Measurements from ENCODE around the gene PPARD.

The PPARD gene

DNA sequence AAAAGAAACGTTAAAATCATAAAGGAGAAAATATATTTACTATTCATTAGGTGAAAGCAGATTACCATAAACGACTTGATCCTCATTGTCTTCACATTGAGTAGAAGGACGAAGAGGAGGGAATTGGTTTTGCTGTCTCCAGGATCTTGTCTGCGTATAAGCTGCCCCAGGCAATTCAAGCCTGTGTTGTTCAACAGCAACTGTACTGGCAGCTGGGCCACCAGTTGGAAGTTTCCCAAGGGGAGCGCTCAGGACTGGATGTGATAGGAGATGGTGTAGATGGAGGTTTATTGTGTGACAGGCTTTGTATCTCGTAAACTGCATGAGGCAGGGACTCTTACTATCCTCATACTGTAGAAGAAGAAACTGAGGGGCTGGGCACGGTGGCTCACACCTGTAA, 105.8 kb downstream of the PPARD start:
- no peak for DNase-seq

DNA sequence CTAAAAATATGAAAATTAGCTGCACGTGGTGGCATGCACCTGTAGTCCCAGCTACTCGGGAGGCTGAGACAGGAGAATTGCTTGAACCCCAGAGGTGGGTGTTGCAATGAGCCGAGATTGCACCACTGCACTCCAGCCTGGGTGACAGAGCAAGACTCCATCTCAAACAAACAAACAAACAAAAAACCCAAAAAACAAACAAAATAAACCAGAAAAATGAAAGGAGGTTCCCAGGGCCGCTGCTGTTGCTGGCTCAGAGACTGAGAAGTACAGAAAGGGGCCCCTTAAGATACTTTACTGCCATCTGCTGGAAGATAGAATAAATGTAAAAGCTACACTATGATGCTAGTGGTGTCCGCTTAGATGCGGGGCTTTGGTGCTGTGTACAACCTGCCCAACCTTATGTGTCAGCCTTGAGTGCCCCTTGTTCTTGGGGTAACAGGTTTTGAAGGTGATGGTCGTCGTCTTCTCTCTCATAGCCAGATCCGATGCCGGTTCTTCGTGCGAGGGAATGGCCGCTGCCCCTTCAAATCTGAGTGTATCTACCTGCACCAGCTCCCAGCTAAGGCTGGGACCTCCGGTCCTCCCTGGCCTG, 107.0 kb downstream of the PPARD start:
- peak; percentile 69 for DNase-seq

DNA sequence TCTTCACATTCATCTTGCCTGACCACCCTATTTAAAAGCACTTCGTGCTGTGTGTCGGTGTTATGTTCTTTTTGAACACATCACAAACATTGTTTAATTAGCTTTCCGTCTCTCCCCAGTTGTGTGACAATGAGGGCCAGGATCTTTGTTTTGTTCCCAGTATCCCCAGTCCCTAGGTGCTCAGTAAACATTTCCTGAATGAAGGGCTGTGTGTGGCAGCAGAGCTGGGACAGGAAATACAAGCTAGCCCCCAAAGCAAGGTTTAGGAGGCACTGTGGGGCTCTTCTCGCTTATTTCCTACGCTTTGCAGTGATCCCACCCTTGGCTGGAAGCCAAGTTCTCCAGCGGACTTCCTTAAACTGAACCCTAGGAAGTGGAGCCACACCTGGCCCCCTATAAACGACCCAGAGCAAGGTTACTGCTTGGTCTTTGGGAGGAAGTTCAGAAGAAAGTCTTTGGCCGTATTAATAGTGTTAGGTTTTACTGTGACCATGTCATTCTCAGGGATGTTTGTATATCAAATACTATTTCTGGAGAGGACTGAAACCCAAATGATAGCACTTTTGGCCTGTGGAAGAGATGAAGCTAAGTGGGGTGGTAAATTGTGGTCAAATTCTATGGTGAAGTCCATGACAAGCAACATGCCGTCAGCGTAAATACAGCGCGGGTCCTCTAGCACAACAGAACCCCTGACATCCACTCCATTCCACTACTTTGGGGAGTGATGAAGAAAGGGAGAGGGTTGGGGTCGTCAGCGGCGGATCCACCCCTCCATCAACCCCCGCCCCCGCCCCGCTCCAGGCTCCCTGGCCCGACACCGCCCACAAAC, 109.2 kb downstream of the PPARD start:
- peak; percentile 32 for DNase-seq

DNA sequence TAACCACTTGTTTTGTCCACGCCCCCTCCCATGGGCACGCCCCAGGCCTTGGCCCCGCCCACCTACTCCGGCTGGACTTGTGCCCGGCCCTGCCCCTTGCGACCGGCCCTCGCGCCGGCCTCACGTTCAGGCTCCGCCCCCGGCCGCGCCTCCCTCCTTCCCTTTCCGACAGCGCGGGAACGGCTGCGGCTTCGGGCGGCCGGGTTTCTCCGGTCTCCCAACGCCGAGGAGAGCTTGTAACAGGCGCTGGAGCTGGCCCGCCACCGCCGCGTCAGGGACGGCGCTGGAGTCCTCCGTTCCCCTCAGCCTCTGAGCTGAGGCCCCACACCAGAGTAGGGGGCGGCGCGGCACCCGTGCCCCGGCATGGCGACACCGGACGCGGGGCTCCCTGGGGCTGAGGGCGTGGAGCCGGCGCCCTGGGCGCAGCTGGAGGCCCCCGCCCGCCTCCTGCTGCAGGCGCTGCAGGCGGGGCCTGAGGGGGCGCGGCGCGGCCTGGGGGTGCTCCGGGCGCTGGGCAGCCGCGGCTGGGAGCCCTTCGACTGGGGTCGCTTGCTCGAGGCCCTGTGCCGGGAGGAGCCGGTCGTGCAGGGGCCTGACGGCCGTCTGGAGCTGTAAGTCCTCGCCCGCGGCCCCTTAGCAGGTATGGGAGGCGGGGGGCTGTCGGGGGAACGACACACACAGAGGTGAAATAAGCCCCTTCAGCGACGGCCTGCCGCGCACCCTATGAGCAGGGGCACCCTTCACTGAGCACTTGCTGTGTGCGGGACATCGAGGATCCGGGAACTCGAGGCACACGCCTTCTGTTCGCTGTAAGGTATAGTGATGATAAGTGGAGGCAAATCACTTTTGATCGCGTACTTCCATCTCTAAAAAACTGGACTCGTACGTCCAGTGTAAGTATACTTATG, 110.1 kb downstream of the PPARD start, which contains the start of gene FANCE:
Gene FANCE, plus strand, starts transcription at position 156 of the 908 bp plus-strand sequence. Its CDS starts 208 bp downstream, at position 364.
- DNase-seq: peak; percentile 94

DNA sequence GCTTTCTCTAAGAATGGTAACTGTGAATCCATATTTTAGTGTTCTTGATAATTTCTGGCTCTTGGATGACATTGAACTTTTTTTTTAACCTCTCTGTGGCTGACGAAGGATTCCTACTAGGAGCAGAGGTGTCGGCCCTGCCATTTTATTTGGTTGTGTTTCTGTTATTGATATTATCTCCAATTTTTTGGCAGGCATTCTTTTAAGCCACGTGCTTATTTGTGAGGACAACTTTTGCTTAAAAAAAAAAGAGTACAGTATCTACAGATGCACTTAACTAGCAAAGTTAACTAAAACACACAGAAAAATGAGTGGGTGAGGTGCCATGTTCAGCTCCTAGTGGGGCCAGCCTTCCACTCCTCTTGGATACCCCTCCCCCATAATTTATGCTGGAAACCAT, 110.9 kb downstream of the PPARD start:
- DNase-seq: no peak

DNA sequence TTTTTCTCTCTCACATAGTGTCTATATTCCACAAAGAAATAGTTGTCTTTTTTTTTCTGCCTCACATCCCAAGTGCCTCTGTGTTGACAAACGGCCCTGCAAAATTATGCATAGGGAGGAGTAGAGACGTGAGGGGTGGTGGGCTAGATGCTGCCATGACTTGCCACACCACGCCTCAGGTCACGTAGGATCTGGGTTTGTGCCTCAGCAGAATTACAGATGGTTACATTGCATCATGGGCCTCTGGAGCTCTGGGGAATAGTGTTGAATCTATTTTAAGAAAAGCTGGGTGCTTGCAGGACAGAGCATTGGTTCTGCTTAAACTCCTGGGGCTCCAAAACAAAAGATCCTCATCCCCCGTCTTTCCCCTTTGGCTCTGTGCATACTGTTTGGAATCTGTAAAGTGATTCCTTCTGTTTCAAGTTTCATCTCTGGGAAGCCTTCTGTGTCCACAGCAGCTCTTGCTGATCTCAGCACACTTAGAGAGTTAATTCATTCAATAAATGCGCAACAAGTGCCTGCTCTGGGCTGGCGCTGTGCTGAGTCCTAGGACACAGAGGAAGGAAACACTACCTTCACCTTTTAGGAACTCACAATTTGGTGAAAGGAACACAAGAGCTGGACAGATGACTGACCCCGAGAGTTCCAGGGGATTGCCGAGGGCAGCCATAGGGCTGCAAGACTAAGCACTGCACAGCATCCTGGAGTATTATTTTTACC, 112.2 kb downstream of the PPARD start:
- no peak for DNase-seq

DNA sequence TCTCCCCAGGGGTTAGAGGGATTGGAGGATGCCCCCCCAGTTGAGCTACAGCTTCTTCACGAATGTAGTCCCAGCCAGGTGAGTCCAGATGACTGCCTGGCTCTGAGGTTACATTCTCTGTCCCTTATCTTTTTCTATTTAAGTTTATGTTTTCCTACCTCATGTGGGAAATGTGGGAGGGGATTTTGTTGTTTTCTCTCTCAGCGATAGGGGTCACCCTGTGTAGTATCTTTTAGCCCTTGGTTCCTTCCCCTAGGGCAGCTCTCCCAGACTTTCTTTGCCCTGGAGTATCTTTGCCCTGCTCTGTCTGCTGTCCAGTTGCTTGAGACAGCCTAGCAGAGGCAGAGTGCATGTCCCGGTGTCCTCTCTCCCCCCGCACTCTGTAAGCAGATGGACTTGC, 115.5 kb downstream of the PPARD start:
- DNase-seq: no peak

DNA sequence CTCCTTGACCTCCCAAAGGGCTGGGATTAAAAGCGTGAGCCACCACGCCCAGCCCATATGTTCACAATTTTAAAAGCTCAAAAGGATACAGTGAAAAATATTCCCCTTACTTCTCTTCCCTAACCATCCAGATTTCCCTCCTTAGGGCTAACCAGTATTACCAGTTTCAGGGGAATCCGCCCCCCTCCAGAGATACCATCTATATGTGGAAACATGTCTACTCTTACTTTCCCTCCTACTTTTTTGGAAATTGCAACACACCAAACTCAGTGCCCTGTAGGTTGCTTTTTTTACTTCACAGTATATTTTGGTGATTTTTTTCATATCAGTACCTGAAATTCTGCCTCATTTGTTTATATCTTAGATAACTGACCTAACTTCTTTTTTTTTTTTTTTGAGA, 118.9 kb downstream of the PPARD start:
- DNase-seq: no peak

DNA sequence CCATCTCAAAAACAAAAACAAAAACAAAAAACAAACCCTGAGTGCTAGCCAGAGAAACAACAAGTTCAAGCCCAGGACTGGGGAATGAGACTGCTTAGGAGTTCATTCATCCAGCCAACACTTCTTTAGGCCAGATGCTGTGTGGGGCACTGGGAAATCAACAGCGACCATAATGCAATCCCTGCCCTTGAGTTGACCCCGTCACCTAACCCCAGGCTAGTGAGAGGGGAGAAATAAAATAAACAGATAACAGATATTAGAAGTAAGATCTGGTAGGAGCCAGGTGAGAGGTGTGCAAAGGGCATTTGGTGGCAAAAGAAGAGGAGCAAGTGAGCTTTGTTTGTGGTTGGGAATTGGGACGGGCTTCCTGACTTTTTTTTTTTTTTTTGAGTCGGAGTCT, 120.9 kb downstream of the PPARD start:
- DNase-seq: no peak

DNA sequence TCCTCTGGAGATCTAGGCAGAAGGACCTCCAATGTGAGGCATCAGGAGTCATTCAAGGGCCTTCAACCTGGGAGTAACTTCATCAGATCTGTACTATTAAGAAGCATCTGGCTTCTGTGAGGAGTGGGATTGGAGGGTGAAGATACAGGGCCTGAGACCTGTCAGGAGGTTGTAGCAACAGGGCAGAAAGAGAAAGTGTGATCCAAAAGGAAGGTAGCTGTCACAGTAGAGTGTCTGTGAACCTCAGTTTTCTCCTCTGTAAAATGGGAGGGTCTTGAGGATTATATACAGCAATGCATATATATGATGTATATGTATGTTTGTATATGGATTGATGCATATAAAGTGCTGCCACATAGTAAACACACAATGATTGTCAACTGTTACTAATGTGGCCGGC, 123.3 kb downstream of the PPARD start:
- no peak for DNase-seq

DNA sequence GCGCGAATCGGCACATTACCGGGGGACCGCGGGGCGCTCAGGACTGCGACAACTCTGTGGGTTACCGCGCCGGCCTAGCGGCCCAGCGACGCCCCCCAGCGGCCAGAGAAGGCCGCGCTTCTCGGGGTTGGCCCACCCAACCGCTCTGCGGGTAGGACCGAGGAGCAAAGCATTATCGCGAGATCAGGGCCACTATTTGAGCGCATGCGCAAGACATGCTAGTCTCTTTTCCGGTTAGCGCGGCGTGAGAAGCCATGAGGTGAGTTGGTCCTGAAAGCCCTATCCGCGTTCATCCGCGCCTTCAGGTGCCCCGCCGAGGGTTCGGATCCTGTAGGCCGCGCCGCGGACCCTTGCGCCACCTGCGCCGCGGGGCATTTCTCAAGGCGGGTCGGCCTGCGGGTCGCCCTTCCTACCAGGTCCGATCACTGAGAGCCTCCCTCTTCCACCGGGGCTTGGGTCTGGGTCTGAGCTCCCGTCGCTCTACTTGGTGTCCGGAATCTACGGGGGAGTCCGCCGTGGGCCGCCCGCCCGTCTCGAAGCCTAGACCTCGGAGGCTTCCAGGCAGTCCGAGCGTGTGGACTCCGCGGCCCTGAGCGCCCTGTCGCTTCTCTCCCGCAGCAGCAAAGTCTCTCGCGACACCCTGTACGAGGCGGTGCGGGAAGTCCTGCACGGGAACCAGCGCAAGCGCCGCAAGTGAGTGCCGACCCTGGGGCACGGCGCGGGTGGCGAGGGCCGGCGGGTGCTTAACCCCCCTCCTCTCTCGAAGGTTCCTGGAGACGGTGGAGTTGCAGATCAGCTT, 126.0 kb downstream of the PPARD start, which contains the start of gene RPL10A:
Gene RPL10A, plus strand, starts transcription at position 221 of the 799 bp plus-strand sequence. Its CDS starts 34 bp downstream, at position 255.
- DNase-seq: peak; percentile 96

DNA sequence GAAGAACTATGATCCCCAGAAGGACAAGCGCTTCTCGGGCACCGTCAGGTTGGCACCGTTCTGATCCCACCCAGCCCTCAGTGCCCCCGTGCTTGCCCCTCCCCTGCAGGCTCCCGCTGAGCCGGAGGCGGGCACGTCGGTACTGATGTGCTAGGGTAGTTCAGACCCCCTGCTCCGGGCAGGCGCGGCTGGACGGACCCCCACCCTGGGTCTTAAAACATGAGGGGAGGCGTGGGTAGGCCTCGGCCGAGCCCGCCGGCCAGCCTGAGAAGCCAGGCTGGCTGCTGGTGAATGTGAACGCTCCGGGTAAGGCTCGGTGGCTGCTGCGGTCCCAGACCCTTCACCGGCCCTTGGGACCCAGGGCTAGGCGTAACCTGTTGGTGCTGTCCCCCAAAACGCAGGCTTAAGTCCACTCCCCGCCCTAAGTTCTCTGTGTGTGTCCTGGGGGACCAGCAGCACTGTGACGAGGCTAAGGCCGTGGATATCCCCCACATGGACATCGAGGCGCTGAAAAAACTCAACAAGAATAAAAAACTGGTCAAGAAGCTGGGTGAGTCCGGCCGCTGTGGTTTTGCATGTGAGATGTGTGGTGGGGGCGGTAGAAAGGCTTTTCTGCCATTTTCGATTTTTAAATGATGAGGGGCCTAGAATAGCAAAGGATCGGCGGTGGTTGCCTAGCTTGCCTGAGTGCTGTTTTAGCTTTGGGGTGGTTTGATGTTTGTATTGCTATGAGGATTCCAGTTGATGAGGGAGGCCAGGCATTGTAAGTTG, 126.8 kb downstream of the PPARD start:
- peak; percentile 65 for DNase-seq

DNA sequence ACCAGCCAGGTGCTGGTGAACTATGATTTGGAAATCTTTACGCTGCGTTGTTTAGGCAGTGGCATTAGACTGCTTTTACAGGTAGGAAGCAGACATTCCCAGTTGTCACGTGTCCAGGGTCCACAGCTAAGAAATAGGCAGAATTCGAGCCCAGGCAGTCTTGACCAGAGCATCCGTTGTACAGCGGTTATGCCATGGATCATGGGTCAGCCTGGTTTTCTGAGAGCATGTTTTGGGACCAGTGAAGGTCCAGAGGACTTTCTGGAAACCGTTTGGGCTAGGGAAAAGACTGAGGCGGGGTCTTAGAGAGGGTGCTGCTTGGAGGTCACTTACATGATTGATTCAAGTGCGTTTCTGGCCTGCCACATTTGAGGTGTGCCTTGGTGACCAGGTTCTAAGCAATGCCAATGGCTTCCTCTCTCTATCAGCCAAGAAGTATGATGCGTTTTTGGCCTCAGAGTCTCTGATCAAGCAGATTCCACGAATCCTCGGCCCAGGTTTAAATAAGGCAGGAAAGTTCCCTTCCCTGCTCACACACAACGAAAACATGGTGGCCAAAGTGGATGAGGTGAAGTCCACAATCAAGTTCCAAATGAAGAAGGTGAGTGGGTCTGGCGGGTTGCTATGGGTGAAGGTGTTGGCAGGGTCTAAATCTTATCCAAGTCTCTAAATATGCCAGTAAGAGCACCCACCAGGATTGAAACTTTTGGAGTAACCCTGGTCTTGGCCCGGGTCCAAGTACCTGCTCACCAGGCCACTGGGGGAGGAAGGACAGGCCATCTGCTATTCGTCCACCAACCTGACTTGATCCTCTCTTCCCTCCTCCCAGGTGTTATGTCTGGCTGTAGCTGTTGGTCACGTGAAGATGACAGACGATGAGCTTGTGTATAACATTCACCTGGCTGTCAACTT, 127.6 kb downstream of the PPARD start:
- peak; percentile 9 for DNase-seq

DNA sequence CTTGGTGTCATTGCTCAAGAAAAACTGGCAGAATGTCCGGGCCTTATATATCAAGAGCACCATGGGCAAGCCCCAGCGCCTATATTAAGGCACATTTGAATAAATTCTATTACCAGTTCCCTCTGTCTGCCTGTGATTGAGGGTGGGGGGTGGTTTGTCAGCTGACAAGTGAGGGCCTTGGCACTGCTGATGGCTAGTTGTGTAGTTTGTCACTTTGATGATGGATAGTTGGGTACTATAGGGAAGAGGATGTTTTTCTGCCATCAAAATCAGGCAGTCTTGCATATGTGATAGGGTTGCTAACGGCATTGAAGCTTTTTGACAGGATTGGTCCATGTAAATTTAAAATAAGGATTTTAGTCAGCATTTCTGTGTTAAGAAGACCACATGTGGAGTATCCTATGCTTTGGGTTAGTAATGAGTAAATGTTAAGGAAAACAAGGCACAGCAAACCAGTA, 128.3 kb downstream of the PPARD start:
- DNase-seq: no peak

DNA sequence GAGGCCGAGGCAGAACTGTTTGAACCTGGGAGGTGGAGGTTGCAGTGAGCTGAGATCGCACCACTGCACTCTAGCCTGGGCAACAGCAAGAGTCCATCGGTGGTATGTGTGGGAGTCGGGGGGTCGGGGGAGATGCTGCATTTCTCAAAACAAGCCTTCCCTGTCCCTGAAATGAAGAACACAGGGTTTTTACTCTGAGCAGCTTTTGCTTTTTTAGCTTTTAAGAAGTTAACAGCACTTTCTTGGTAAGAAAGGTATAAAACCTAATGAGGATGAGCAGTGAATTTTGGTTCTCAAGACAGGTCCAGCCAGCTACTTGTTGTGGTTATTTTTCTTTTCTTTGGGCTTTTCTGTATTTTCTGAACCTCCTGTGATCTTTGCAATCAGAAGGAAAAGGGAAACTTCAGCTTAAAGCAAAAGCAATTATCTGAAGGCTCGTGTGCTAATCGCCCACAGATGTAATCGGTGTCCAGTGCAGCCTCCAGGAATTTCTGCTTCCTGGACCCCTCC, 129.5 kb downstream of the PPARD start:
- no peak for DNase-seq

DNA sequence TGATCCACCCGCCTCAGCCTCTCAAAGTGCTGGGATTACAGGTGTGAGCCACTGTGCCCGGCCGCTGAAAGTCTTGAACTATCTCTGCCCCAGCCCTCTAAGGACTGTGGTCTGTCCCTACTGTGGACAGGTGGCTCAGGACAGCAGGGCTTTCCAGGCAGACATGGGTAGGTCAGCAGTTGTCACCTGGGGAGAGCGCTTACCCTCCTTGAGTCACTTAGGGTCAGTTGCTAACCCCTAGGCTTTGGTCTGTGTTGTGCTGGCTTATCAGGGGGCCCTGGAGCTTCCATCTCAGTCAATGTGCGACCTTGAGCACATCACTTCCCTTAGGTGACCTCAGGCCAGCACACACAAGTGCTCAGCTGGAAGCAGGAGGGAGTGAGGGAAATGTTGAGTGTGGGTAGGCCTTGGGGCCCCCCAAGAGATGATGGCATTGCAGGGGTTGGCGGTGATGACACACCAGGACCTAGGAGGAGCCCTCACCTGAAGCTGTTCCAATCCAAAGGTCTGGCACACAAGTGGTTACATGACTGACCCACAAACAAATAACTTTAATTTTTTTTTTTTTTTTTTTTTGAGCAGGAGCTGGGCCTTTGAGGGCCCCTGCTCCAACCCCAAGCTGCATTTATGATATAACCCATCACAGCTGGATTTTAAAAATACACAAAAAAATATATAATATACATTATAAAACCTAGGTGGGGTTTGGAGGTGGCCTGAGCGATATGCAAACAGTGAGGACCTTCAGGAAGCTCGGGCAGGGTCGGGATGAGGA, 130.9 kb downstream of the PPARD start:
- no peak for DNase-seq

DNA sequence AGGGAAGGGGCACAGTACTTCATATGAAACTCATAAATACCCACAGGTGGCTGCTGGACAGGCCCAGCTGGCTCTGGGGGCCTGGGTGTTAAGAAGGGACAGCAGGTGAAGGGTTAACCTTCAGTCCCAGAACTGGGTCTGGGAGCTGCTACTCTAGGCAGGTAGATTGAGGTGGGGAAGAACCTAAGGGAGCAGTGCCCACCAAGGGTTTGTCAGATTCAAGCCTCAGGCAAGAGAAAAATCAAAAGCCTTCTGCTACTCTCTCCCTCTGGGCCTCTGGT, 131.4 kb downstream of the PPARD start:
- no peak for DNase-seq

DNA sequence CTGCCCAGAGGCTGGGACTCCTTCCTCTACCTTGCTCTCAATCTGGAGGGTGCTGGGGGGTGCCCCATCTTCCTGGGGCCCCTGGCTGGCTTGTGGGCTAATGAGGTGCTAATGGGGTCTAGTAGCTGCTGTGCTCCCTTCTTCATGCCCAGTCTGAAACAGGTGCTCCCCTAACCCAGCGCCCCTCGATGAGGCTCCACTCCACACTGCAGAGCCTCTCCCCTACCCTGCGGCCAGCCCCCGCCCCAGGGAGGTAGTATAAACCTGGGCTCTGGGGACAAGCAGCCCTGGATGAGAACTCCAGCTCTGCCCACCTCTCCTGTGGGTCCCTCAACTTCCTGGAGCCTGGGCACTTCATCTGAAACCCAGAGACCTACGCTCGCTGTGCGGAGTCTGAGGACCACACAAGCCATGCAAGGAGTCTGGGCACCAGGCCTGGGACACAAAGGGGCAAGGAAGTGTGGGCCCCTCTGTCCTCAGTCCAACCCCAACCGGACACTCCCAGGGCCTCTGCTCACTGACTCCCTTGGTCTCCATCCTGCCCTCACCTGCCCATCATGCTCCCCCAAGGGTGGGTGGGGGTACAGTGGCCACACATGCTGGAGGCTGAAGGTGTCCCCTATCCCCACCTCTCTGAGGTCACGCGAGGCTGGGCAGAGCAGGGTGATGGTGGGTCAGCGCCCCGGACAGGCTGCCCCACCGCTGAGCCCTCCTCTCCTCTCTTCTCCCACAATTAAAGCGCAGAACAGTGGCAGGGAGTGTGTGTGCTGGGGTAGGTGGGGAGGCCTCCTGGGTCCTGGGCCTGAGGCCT, 132.0 kb downstream of the PPARD start:
- DNase-seq: no peak
